Keratinocyte (primary cell): ENCODE results near the gene DNAJC18. TPM values are rescaled to one million over a fixed set of nuclear protein-coding genes. Genes with fewer than 3 reads are reported as not detected.
"Not testable (repeated sequence)": the region's sequence is repeated elsewhere in the genome, so short reads cannot be mapped to it uniquely, and the experiment has no call there.

Experiments used
- DNase-seq: peaks from one replicate; pipeline ENCODE4 v3.0.0-alpha.2; 2011; ENCODE audit warnings: low read depth, missing footprints, low spot score
- FAIRE-seq: peaks from 2 replicates; lab custom pipeline; 2011; peaks lifted over from hg19 to GRCh38; lab: Jason Lieb, UNC
- H2AFZ ChIP-seq: 2 replicates; pipeline ENCODE4 v1.6.0; 2012; ENCODE audit warnings: low read length, control low read depth, inconsistent platforms; ENCODE audit not compliant: control insufficient read depth
- H3K27ac ChIP-seq: 2 replicates; pipeline ENCODE4 v1.5.1; 2011; ENCODE audit warnings: low read length; ENCODE audit not compliant: control insufficient read depth, insufficient read depth
- H3K27me3 ChIP-seq: 3 replicates; pipeline ENCODE4 v1.6.0; 2011; ENCODE audit warnings: low read length; ENCODE audit not compliant: control insufficient read depth, insufficient read depth; ENCODE audit errors: extremely low read depth
- H3K36me3 ChIP-seq, 2 experiments: 2 replicates in 1 of 2; 3 replicates in 1 of 2; pipeline ENCODE4 v1.5.1; 2011; ENCODE audit warnings: low read length in 2 of 2, mild to moderate bottlenecking in 1 of 2; ENCODE audit not compliant: control insufficient read depth in 2 of 2, insufficient read depth in 2 of 2; ENCODE audit errors: extremely low read depth in 1 of 2
- H3K4me1 ChIP-seq: 3 replicates; pipeline ENCODE4 v1.5.1; 2011; ENCODE audit warnings: low read length; ENCODE audit not compliant: control insufficient read depth, insufficient read depth; ENCODE audit errors: extremely low read depth
- H3K4me2 ChIP-seq: 3 replicates; pipeline ENCODE4 v1.6.0; 2011; ENCODE audit warnings: low read depth, low read length; ENCODE audit not compliant: control insufficient read depth, insufficient read depth; ENCODE audit errors: extremely low read depth
- H3K4me3 ChIP-seq, 3 experiments: fragments of 200-600 bp in 1 of 3; sonication (generic) in 1 of 3; 2 replicates in 2 of 3; 3 replicates in 1 of 3; pipeline ENCODE4 v1.5.1; 2011 to 2016; ENCODE audit warnings: low read length in 3 of 3, mild to moderate bottlenecking in 3 of 3, control low read depth in 2 of 3, inconsistent platforms in 1 of 3, low read depth in 1 of 3, mixed read lengths in 1 of 3, mixed run types in 1 of 3, moderate library complexity in 1 of 3; ENCODE audit not compliant: control insufficient read depth in 2 of 3, insufficient read depth in 2 of 3; ENCODE audit errors: extremely low read depth in 1 of 3
- H3K79me2 ChIP-seq: 2 replicates; pipeline ENCODE4 v1.6.0; 2012; ENCODE audit warnings: low read length; ENCODE audit not compliant: control insufficient read depth, insufficient read depth
- H3K9ac ChIP-seq: 3 replicates; pipeline ENCODE4 v1.6.0; 2011; ENCODE audit warnings: low read length; ENCODE audit not compliant: control insufficient read depth, insufficient read depth; ENCODE audit errors: extremely low read depth
- H3K9me1 ChIP-seq: 3 replicates; pipeline ENCODE4 v1.6.0; 2011; ENCODE audit warnings: low read length; ENCODE audit not compliant: control insufficient read depth, insufficient read depth; ENCODE audit errors: extremely low read depth
- H3K9me3 ChIP-seq: 2 replicates; pipeline ENCODE4 v1.5.1; 2012; ENCODE audit warnings: low read depth, low read length; ENCODE audit not compliant: control insufficient read depth
- H4K20me1 ChIP-seq: 3 replicates; pipeline ENCODE4 v1.6.0; 2011; ENCODE audit warnings: low read length; ENCODE audit not compliant: control insufficient read depth, insufficient read depth; ENCODE audit errors: extremely low read depth
- CTCF ChIP-seq, 3 experiments: IDR thresholded peaks in 1 of 3; conservative IDR thresholded peaks in 1 of 3; optimal IDR thresholded peaks in 1 of 3; 2 replicates in 2 of 3; 3 replicates in 1 of 3; pipeline versions ENCODE3 to v1.5.1; 2011; ENCODE audit warnings: low read length in 3 of 3, mild to moderate bottlenecking in 3 of 3, moderate library complexity in 2 of 3, control low read depth in 1 of 3, inconsistent platforms in 1 of 3; ENCODE audit not compliant: insufficient read depth in 2 of 3; ENCODE audit errors: extremely low read depth in 1 of 3
- EZH2 ChIP-seq: IDR thresholded peaks from one replicate; pipeline ENCODE4 v1.6.1; 2012; ENCODE audit warnings: inconsistent platforms, mild to moderate bottlenecking, low read length, moderate library complexity
- dilution Hi-C: fragments of 300-500 bp; cut with MboI; formaldehyde crosslinking; loops from one replicate; pipeline ENCODE4 v1.7.0; 2020; ENCODE audit warnings: low sequenced_read_pairs; ENCODE audit not compliant: extremely low pct_ligation_motif_present
- polyA plus RNA-seq, 5 experiments: library from polyadenylated mRNA; depleted of rRNA in 3 of 5; stranded (reverse) in 3 of 5; stranded (forward) in 1 of 5; unstranded in 1 of 5; fragments of >200 nt; gene quantifications; 1 replicate in 1 of 5; 2 replicates in 3 of 5; 3 replicates in 1 of 5; pipeline versions ENCODE4 v1.2.1 to v1.2.3, GENCODE V29; 2011 to 2012; ENCODE audit warnings: missing spikeins in 2 of 5, low read depth in 1 of 5, low replicate concordance in 1 of 5

The DNAJC18 gene
- polyA plus RNA-seq, 1 donor (not counting 4 experiments of a cell fraction or from before 2014, with no cell fraction given) = 6.6 TPM

GRCh38 chr5:139481122-139481533 lies 41.8 kb upstream of the DNAJC18 start:
- dilution Hi-C loops = no loop called here
- Histone ChIP-seq H3K4me1 (peaks cover 29% of the 10 kb centered on the region), H3K36me3 (peaks cover 13 to 14% of the 10 kb centered on the region in 2 experiments), H3K9ac (peak overlapping the region; percentile 92), H3K4me2 (peak overlapping the region; percentile 99), H3K27me3 (no peaks in the 10 kb centered on the region), H4K20me1 (no peaks in the 10 kb centered on the region), H3K9me3 (no peaks in the 10 kb centered on the region), H3K79me2 (peaks cover 1% of the 10 kb centered on the region), H3K4me3 (peak overlapping the region; percentile 48 to 81 (median 73)), H2AFZ (no peak overlapping the region), H3K27ac (peak overlapping the region; percentile 98), H3K9me1 (no peaks in the 10 kb centered on the region)
- no peak for FAIRE-seq
- TF ChIP-seq EZH2 (no peak), CTCF (optimal IDR thresholded peaks at IDR 0.05 in 1 of 3, IDR thresholded peaks at IDR 0.05 in 1 of 3, conservative IDR thresholded peaks at IDR 0.05 in 1 of 3; ENCODE audit: extremely low read depth in 1 of 3, insufficient read depth in 2 of 3, low read length in 3 of 3) (no peak)
- no peak for DNase-seq

GRCh38 chr5:139479729-139480128 lies 40.4 kb upstream of the DNAJC18 start:
- H3K27ac ChIP-seq, H2AFZ ChIP-seq, H3K79me2 ChIP-seq, dilution Hi-C loops, H4K20me1 ChIP-seq, H3K4me3 ChIP-seq, H3K9me1 ChIP-seq, DNase-seq, H3K4me2 ChIP-seq, H3K9ac ChIP-seq, FAIRE-seq, H3K9me3 ChIP-seq, H3K27me3 ChIP-seq: not testable (repeated sequence)
- Histone ChIP-seq H3K36me3 (peaks cover 19 to 21% of the 10 kb centered on the region in 2 experiments), H3K4me1 (peaks cover 27% of the 10 kb centered on the region)

GRCh38 chr5:139478657-139479423 lies 39.5 kb upstream of the DNAJC18 start:
- H3K9me1 ChIP-seq, H3K4me2 ChIP-seq, DNase-seq, H3K79me2 ChIP-seq, H4K20me1 ChIP-seq, H2AFZ ChIP-seq, H3K27ac ChIP-seq, FAIRE-seq, dilution Hi-C loops, H3K9me3 ChIP-seq, H3K4me3 ChIP-seq, H3K27me3 ChIP-seq, H3K9ac ChIP-seq: not testable (repeated sequence)
- H3K4me1 ChIP-seq = peaks cover 32% of the 10 kb centered on the region
- peaks cover 19 to 21% of the 10 kb centered on the region in 2 experiments for H3K36me3 ChIP-seq
